ENCODE results near the gene LILRA2.
"Not testable (repeated sequence)": the region's sequence is repeated elsewhere in the genome, so short reads cannot be mapped to it uniquely, and the experiment has no call there.

The LILRA2 gene

GRCh38 chr19:54570316-54570715, 3.3 kb upstream of the LILRA2 start:
- DNase-seq (ENCODE audit: extremely low read depth, low read depth) = no peak
- no peak for TF ChIP-seq CTCF (IDR thresholded peaks at IDR 0.05; ENCODE audit: low read depth, low read length)

- DNase-seq (ENCODE audit: extremely low read depth, low read depth) = not testable (repeated sequence)
These were observed 1.6 kb upstream of the LILRA2 start for GRCh38 chr19:54571715-54572615.

GRCh38 chr19:54572696-54573311, 786 bp upstream of the LILRA2 start:
- DNase-seq (ENCODE audit: extremely low read depth, low read depth) = no peak
- TF ChIP-seq CTCF (IDR thresholded peaks at IDR 0.05; ENCODE audit: low read depth, low read length) = no peak

- no peak for TF ChIP-seq CTCF (IDR thresholded peaks at IDR 0.05; ENCODE audit: low read depth, low read length)
- no peak for DNase-seq (ENCODE audit: extremely low read depth, low read depth)
These were observed 461 bp downstream of the LILRA2 start for GRCh38 chr19:54574051-54574450.

DNA sequence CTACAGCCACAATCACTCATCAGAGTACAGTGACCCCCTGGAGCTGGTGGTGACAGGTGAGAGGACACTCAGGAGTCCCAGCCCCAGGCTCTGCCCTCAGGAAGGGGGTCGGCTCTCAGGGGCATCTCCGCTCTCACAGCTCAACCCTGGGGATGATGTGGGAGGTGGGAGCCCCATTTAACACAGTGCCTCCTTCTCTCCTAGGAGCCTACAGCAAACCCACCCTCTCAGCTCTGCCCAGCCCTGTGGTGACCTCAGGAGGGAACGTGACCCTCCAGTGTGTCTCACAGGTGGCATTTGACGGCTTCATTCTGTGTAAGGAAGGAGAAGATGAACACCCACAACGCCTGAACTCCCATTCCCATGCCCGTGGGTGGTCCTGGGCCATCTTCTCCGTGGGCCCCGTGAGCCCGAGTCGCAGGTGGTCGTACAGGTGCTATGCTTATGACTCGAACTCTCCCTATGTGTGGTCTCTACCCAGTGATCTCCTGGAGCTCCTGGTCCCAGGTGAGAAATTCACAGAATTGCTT, 1.0 kb downstream of the LILRA2 start:
- no peak for TF ChIP-seq CTCF (IDR thresholded peaks at IDR 0.05; ENCODE audit: low read depth, low read length)
- DNase-seq (ENCODE audit: extremely low read depth, low read depth) = no peak

DNA sequence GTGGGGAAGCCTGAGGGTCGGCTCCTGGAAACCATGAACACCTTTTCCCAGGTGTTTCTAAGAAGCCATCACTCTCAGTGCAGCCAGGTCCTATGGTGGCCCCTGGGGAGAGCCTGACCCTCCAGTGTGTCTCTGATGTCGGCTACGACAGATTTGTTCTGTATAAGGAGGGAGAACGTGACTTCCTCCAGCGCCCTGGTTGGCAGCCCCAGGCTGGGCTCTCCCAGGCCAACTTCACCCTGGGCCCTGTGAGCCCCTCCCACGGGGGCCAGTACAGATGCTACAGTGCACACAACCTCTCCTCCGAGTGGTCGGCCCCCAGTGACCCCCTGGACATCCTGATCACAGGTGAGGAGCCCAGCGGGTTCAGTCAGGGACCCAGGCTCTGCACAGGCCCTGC, 1.6 kb downstream of the LILRA2 start:
- DNase-seq (ENCODE audit: extremely low read depth, low read depth) = not testable (repeated sequence)

DNA sequence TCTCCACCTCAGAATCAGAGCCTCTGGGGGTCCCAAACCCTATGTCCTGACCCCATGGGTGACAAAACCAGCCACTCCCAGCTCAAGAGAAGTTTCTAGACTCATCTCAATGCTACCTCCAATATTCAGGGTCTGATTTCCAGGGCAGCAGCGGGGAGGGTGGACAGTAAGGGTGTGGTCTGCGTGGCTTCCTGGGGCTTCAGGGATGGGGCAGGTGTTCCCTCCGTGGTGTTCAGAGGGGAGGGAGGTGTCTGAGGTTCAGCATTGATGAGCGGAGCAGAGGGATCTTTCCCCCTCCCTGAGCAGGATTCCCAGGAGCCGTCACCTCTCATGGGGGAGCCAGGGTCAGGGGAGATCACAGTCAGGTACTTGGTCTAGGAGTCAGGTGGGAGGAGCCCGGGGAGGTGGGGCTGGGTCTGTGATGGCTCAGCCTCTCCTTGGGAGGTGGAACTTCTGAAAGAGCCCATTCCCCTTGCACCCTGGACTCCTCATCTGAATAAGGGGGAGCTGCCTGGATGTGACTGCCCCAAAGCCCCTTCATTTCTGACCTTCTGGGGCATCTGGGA, 2.9 kb downstream of the LILRA2 start:
- DNase-seq (ENCODE audit: extremely low read depth, low read depth) = no peak
- TF ChIP-seq CTCF (IDR thresholded peaks at IDR 0.05; ENCODE audit: low read depth, low read length) = no peak

DNA sequence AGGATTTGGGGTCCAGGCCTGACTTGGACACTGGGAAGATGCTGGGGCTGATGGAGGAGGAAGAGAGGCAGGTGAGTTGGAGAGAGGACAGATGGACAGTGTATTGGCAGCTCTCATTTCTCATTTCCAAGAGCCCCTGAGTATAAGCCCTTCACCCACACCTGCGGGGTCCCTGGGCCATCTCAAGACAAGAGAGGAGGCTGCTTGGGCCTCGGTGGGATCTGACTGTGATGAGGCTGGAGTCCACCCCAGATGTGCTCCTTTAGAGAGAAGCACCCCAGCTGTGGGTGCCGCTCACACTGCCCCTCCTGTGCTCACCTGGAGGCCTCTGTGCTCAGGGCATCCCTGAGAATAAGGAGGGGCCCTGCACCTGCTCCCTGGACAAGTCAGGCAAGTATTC, 3.7 kb downstream of the LILRA2 start:
- no peak for TF ChIP-seq CTCF (IDR thresholded peaks at IDR 0.05; ENCODE audit: low read depth, low read length)
- no peak for DNase-seq (ENCODE audit: extremely low read depth, low read depth)

DNA sequence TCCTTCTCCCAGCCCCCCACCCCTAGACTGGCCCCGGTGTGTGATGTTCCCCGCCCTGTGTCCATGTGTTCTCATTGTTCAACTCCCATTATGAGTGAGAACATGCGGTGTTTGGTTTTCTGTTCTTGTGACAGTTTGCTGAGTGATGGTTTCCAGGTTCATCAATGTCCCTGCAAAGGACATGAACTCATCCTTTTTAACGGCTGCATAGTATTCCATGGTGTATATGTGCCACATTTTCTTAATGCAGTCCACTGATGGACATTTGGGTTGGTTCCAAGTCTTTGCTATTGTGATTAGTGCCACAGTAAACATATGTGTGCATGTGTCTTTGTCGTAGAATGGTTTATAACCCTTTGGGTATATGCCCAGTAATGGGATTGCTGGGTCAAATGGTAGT, 4.7 kb downstream of the LILRA2 start:
- not testable (repeated sequence) for DNase-seq (ENCODE audit: extremely low read depth, low read depth)
